DMS79 (cell line): Measurements from ENCODE around the gene EEPD1.

Experiments
- DNase-seq: peaks from one replicate; lab custom pipeline; 2025; lab: John Stamatoyannopoulos, UW

EEPD1 gene

DNA sequence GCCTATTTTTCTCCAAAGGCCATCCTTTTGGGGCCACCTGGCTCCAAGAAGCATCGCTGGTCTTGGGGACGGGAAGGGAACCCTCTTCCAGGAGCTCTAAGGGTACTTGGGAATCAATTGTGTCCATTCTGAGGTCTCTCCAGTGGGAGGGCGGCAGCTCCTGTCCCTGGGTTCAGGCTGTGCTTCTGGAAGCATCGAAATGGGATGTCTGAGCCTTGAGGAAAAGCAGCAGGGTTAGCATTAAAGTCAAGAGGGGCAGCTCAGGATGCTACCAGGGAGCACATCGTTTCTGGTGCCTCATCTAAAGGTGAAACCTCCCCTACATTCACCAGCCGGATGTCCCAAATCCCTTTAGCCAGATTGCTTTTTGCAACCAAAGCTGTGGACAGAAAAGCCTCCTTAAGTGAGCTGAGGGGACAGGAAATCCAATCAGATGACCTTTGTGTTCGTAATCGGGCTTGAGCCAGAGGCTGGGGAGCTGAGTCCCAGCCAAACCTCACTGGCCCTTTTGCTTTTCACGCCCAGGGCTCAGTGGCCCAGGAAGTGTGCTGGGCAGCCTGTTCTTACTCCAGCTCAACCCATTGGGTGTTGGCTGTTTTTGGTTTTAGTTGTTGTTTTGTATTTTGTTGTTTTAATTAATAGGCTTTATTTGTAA is 147.8 kb downstream of the EEPD1 start:
- no peak for DNase-seq

DNA sequence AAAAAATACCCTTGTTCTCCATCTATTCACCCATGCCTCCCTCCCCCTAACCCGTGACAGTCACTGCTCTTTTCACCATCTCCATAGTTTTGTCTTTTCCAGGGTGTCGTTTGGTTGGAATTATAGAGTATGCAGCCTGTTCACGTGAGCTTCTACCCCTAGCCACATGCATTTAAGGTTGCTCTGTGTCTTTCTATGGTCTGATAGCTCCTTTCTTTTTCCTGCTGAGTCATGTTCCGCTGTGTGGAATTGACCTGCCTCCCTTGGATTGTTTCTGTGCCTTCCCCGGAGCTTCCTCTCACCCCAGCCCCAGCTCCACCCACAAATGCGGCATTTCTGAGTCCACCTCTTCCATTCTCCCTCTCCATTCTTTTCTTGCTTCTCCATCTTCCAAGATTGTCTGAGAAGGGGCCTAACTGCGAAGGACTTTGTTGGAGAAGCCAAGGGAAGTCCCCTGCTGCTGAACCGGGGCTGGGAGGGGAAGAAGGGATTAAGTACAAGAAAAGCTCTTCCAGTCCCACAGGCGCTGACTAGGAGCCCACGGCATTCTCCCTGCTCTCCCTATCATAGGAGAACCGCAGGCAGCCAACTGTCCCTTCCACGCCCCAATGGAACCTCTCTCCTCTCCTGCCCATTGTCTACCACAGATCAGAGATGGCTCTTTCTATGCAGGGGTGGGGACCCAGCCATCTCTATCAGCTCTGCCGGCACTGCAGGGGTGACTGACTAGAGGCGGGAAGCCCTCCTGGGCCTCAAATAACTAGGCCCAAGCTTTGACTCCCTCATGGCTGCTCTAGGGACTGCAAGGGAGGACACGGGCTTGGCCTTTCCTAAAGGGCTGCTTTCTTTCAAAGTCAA is 149.1 kb downstream of the EEPD1 start:
- DNase-seq, result no peak

DNA sequence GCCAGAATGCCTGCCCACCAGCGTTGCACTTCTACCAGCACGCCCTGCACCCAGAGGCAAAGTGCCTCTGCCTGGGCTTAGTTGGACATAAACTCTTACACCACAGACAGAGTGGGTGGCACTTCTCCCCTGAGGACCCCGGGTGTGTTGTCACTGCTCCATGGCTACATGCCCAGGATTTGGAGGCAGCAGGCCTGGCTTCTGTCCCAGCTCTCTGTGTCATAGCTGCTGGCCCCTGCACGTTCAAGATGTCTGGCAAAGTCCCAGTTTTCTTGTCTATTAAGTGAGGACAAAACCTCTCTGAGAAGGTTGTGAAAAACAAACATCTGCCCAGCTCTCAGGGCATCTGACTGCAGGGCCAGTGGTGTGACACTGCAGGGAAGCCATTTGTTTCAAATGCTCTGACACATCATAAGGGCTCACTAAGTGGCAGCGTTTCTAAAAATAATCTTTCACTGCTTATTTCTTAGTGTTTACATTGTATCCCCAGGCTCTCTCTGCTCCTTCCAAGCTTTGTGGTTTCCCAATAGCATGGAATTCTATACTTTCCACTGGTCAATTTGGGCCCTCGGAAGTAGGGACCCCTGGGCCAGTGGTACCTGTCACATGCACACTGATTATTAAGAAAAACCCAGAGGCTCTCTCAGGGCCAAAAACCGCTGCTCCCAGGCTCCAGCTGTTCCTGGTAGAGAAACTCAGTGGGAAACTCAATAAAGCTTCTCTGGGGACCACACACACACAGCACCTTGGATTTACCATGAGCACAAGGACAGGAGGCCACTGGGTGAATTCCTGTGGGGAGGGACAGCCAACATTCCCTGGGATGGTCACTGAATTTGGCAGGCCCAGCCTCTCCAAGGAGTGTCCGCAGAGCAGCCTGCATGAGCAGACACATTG is 150.4 kb downstream of the EEPD1 start:
- DNase-seq, result peak; percentile 99

DNA sequence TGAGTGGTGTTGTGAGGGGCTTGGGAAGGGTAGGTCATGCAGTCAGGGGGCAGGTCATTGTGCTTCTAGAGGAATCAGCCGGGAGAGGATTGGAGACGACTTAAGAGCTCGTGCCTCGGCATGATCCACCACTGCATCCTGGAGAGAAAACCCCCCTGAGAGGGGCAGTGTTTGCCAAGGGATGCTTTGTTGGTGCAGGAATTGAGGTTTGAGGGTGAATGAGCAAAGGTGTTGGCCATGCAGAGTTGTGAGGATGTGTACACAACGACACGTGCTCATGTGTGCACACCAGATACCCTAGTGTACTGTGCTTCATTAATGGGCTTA is 151.0 kb downstream of the EEPD1 start:
- DNase-seq, result peak; percentile 48

DNA sequence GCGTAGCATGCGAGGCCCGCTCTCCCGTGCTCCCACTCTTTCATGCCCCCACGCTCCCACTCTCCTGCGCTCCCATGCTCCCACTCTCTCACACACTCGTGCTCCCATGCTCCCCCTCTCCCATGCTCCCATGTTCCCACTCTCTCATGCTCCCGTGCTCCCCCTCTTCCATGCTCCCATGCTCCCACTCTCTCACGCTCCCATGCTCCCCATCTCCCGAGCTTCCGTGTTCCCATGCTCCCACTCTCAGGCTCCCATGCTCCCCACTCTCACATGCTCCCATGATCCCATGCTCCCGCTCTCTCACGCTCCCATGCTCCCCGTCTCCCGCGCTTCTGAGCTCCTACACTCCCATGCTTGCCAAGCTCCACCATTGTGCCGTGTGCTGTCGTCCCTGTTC is 152.2 kb downstream of the EEPD1 start:
- DNase-seq, result no peak

DNA sequence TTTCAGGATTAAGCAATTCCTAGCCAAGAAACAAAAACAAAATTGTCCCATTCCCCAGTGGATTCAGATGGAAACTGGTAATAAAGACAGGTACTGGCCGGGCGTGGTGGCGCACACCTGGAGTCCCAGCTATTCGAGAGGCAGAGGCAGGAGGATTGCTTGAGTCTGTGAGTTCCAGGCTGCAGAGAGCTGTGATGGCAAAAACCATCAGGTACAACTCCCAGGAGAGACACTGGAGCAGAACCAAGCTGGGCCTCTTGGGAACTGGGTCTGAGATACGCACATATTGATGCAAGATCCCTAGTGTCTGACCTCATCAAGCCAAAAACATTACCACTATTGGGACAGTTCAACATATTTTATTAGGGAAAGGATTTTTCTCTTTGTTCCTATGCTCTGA is 152.6 kb downstream of the EEPD1 start:
- no peak for DNase-seq

DNA sequence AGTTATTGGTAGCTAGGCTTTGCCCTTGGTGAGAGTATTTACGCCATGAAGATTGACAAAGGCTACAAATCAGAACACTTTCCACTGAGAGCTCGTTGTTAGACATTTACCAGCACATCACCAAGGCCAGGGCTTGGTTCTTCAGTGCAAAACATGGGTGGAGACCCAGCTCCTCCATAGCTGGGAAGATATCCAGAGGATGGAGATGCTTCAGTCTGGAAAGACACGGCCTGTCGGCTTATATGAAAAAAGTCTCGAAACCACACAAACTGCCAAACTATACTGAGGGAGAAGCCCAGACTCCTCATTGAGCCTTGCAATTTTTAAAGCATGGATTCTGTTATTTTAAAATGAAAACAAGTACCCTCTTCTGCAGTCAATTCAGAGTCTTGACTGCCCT is 153.2 kb downstream of the EEPD1 start:
- DNase-seq, result no peak

DNA sequence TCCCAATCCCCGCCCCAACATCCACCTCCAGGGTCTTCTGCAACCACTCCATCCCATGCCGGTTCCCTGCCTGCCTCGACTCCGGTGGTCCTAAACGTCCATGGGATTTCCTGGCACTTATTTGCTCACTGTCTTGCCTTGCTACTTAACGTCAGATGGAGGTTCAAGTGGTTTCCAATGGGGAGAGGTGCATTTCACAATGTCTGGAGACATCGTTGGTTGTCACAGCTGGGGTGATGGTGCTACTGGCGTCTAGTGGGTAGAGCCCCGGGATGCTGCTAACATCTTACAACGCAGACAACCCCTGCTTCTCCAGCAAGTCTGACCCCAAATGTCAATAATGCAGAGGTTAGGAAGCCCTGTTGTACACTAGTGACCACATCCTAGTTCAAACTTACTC is 153.7 kb downstream of the EEPD1 start:
- no peak for DNase-seq

DNA sequence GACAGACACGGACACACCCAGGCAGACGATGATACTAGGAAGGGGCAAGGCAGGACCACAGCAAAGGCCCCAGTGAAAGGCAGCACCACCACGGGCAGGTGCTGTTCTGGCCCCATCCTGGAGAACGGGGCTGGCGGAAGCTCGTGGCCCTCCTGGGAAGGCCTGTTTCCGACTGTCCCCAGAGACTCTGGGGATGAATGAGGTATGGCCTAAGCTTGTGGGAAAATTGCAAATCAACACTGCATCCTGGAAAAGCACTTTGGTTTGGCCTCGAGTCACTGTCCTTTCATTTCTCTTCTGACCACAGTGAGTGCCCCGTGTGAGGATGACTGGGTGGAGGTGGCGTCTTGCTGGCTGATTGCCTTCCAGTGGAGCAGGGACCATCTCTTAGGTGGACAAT is 155.0 kb downstream of the EEPD1 start:
- DNase-seq, result no peak

DNA sequence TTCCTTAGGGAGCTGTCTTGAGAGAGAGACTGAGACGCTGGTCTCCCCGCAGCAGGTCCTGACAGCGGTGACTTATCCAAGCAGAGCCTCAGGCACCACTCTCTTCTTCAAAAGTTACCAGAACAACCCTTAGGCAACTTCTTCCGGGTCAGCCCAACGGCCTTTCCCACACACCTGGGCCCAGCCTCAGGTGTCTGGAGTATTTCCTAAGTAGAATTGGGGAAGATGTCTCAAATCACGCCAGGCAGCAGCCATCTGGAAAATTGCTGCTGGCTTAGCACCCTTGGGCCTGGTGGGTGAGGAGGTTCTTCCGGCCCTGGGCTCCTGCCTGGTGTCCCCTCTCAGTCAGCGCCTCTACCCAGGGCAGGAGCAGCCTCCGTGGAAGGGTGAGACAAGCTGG is 156.2 kb downstream of the EEPD1 start:
- no peak for DNase-seq

DNA sequence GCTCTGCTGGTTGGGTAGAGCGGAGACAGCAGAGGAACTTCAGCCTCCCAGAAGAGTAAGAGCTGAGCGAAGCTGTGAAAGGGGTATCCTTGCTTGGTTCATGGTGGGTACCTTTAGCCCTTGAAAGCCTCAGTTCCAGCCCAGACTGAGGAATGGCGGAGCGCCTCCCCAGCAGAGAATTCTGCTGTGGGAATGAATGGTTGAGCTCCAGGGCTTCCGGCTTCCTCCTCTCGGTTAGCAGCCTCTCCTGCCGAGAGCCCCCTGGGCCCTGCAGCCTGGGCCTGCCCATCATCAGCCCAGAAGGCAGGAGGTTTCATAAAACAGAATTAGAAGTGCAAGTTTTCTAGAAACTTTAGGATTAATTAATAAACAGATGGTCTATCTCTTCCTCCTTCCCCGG is 156.7 kb downstream of the EEPD1 start:
- DNase-seq, result no peak

DNA sequence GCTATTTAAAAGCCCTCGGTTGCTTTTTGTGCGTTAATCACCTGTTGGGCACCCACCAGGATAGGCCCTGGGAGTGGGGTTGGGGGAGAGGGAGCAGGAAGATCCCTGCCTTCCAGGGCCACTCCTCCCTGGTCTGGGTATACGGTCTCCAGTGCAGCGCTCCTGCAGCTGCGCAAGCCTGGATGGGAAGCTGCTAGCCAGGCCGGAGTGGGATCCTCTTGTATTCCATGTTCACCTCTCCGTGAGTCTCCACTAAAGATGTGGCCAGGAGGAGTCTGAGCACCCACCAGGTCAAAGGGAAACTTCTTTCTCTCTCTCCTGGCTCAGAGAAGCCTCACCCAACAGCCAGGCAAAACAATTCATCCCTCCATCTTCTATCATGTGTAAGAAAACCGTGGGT is 157.8 kb downstream of the EEPD1 start:
- no peak for DNase-seq

DNA sequence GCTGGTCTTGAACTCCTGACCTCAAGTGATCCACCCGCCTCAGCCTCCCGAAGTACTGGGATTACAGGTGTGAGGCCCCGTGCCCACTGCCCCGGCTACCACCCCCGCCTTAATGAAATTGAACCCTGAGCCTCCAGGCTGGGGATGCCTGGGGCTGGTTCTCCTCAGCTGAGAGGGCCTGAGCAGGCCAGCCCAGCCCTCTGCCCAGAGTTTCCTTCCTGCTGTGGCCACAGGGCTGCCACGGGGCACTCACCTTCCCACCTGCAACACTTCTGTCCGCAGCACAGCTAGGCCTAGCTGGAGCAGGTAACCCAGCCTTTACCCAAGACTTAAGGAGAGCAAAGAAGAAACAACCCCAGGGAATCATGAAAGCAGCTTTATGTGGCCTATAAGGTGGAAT is 158.5 kb downstream of the EEPD1 start:
- no peak for DNase-seq

DNA sequence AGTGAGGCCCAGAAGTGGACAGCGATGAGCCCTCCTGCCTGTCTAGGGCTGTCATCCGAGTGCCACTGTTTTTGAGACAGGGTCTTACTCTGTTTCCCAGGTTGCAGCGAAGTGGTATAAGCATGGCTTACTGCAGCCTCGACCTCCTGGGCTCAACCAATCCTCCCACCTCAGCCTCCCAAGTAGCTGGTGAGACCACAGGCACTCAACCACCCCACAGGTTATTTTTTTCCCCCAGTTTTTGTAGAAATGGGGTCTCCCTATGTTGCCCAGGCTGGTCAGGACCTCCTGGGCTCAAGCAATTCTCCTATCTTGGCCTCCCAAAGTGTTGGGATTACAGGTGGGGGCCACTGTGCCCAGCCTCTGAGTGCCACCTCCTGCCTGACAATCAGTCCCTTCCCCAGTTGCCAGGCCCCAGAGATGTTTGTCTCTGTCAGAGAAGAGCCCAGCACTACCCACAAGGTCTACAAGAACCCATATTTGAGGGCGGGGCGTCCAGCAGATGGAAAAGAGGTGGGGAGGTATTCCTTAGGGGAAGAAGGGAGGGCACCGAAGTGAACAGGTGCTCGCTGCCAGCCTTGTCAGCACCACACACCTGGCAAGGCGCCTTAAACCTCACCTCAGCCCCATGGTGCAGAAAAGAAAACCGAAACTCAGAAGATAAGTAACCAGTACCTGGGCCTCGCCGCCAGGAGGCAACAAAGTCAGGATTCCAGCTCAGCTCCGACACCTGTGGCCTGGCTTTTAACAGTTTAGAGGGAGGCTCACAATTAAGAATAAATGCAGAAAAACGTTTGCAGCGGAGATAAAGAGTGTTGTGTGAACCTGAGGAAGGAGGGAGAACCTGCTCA is 159.2 kb downstream of the EEPD1 start:
- DNase-seq, result peak; percentile 13

DNA sequence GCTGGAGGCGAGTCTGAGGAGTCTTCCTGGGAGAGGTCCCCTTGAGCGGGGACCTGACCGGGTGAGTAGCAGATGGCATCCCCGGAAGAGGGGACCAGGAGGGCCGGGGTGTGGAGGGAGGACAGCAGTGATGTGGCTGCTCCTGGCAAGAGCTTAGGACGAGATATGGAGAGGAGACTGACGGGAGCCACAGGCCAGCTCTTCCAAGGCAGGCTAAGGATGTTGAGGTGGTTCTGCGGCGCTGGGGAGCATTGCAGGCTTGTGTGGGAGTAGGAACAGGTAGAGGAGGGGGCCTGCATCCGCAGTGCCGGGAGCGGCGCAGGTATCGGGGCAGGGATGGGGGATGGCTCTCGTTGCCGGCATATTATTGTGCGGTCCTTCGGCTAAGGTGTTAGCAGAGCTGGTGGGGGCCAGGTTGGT is 159.9 kb downstream of the EEPD1 start:
- no peak for DNase-seq

DNA sequence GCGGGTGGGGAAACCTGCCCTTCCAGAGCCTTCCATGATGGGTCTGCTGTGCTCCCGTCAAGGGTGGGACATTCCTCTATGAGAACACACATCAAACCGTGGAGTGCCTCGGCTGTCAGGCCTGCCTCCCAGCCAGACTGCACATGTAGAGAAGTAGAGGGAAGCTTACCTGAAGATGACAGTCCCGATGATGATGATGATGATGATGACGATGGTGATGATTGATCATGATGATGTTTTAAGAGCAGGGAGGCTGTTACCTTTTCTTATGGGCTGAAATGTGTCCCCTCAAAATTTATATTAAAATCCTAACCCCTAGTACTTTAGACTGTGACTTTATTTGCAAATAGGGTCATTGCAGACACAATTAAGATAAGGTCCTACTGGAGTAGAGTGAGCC is 160.6 kb downstream of the EEPD1 start:
- no peak for DNase-seq

DNA sequence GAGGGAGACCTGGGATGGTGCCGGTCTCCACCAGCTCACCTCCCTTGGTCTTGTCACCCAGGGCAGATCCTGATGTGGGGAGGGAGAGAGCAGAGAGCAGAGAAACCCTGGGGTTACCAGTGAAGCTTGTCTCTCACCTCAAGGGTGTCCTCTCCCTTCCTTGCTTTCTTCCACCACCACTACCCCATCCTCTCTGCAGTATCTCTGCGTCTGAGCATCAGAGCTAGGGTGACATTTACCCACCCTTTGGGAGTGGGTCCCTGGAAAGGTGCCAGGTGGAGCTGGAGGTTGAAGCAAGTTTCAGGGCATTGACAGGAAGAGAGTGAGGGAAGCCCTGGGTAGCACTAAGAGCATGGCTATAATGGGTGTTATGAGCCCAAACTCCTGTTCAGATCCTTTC is 161.4 kb downstream of the EEPD1 start:
- DNase-seq, result no peak

DNA sequence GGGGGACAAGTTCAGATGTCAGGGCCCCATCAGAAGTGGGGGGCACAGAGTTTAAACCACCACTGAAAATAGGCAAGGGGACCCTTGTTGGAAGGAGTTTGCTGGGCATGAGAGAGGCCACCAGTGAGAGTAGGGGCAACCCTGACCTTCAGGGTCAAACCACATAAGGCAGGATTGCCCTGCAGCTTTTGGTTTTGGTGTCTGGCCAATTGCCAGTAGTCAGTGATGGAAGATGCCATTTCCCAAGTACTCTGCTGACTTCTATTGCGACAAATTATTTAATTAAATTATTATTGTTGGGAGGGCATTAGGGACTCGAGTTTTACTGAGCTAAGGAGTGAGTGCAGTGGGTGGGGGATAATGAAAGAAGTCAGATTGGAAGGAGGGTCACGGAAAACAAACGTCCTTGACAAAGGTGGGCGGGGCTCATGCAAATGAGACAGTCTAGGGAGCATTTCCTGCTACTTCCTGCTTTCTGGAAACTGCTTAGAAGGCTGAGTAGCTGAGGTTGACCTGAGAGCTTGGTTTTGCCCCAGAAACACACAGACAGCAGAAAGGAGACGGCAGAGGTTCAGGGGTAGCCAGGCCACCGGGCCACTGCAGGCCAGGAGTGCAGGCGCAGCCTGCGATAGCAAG is 162.4 kb downstream of the EEPD1 start:
- no peak for DNase-seq

DNA sequence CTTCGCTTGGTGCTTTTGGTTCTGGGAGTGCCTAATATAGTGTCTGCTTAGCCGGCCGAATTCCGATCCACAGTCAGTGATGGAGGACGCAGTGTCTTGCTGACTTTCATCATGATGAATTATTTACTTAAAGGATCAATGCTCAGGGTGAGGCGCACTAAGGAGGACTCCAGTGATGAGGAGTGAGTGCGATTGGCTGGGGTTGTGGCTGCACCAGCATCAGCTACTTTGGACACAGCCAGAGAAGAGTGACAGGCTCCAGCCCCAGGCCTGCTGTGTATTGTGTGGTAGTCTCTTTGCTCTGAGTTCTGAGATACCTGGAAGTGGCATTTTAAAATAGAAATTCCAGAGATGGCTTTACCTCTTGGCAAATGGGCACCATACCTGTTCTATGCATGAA is 163.3 kb downstream of the EEPD1 start:
- DNase-seq, result no peak

DNA sequence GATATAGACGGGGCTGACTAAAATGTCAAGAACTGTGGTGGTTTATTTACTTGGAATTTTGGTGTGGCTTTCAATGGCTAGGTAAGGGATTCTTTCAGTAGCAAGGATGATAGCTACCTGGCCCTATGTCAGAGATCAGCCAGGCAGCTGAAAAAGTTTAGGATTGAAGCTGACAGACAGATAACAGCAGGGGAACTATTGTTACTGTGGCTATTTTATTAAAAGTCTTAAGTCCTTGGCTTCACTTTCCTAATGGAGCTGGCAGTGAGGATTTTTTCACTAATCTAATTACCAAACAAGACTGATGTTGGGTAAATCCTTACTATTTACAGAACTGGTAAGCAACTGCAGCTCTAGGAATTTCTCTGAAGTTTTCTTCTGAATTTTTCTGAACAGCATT is 164.2 kb downstream of the EEPD1 start:
- DNase-seq, result no peak

DNA sequence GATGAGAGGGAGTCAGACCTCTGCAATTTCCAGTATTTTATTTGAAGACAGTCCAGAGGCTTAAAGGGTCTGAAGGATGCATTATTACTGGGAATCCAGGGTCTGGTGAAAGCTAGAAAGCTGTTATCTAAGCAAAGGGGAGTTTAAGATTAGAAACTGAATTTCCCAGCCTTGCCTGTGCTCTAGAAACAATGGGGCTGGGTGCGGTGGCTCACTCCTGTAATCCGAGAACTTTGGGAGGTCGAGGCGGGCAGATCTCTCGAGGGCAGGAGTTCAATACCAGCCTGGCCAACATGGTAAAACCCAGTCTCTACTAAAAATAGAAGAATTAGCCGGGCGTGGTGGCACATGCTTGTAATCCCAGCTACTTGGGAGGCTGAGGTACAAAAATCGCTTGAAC is 165.1 kb downstream of the EEPD1 start:
- DNase-seq, result no peak
